Activated CD4-positive, alpha-beta T cell treated with anti-CD3 and anti-CD28 coated beads, Interleukin-2, Interleukin-4, amounts not matched to agents 100 ng/mL and 50 ng/mL, durations not matched to agents 16 hours and 8 hours (primary cell): Measurements from ENCODE around the gene FLG.
"Not testable (repeated sequence)": the region's sequence is repeated elsewhere in the genome, so short reads cannot be mapped to it uniquely, and the experiment has no call there.

Experiments used
- DNase-seq: peaks from one replicate; pipeline ENCODE4 v3.0.0-alpha.2; 2020; ENCODE audit warnings: low spot score

The FLG gene

DNA sequence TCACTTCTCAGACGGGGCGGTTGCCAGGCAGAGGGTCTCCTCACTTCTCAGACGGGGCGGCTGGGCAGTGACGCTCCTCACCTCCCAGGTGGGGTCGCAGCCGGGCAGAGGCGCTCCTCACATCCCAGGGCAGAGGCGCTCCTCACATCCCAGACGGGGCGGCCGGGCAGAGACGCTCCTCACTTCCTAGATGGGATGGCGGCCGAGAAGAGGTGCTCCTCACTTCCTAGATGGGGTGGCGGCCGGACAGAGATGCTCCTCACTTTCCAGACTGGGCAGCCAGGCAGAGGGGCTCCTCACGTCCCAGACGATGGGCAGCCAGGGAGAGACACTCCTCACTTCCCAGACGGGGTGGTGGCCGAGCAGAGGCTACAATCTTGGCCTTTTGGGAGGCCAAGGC is 68.6 kb downstream of the FLG start:
- not testable (repeated sequence) for DNase-seq
